Ovary (tissue), 9 donors: ENCODE data around the gene ZSWIM7. TPM values are rescaled to one million over a fixed set of nuclear protein-coding genes. Genes with fewer than 3 reads are reported as not detected.

Experiments
- DNase-seq, 5 donors: peaks; one replicate each; pipeline ENCODE4 v3.0.0-alpha.2; 2019 to 2020
- H3K27ac ChIP-seq, 2 donors: fragments of 200-600 bp; one replicate each; pipeline versions ENCODE4 v1.5.1 to v1.8.0; 2019 to 2022
- H3K27me3 ChIP-seq: fragments of 200-600 bp; one replicate; pipeline ENCODE4 v1.8.0; 2022
- H3K36me3 ChIP-seq: fragments of 200-600 bp; sonication (generic); one replicate; pipeline ENCODE4 v1.5.1; 2019
- H3K4me1 ChIP-seq: one replicate; pipeline ENCODE4 v1.8.1; 2013; ENCODE audit warnings: mild to moderate bottlenecking, moderate library complexity; ENCODE audit not compliant: insufficient read depth
- H3K4me3 ChIP-seq: fragments of 200-600 bp; sonication (generic); one replicate; pipeline ENCODE4 v1.5.1; 2017
- H3K9me3 ChIP-seq, 2 donors: fragments of 200-600 bp in 1 of 2; sonication (generic) in 1 of 2; one replicate each; pipeline versions ENCODE4 v1.5.1 to v1.8.1; 2013 to 2019; ENCODE audit warnings: mild to moderate bottlenecking in 1 of 2, moderate library complexity in 1 of 2
- EP300 ChIP-seq: sonication (generic); formaldehyde crosslinking; IDR thresholded peaks from one replicate; pipeline ENCODE4 v1.6.1; 2017; ENCODE audit warnings: antibody characterized with exemption
- POLR2A ChIP-seq: fragments of 450-650 bp; IDR thresholded peaks from one replicate; pipeline ENCODE4 v1.6.1; 2017; ENCODE audit warnings: antibody characterized with exemption, mild to moderate bottlenecking, moderate library complexity
- whole genome bisulfite sequencing, 3 donors: extraction: QIAGEN DNeasy Blood & Tissue Kit in 1 of 3; methylation state at CpG; one replicate each; pipeline versions ENCODE4 v1.1.5 to v1.1.7; 2013 to 2017; 5-methylcytosine and 5-hydroxymethylcytosine counted together
- intact Hi-C, 4 donors: fragments of 100-400 bp; cut with DNase I; formaldehyde crosslinking; loops; one replicate each; pipeline versions ENCODE4 v1.11.0 to v1.15.1; 2022 to 2023
- polyA plus RNA-seq, 2 donors: library from polyadenylated mRNA; stranded (reverse); fragments of 200-250 nt in 1 of 2; fragments of 350-450 nt in 1 of 2; fragmentation: Illumina TruSeq in 1 of 2; extraction: RNeasy Lipid Tissue Mini Kit (QIAGEN cat#74804) in 1 of 2; gene quantifications; one replicate each; pipeline ENCODE4 v1.2.3, GENCODE V29; 2013 to 2014
- total RNA-seq, 7 donors: library from RNA; depleted of rRNA in 2 of 7; stranded (reverse); fragments of >200 nt in 2 of 7; fragmentation: NEBNext Ultra II Directional in 3 of 7; extraction: Animal tissue kit (Norgen Biotek cat#: 25700) in 3 of 7; gene quantifications; one replicate each; pipeline versions ENCODE4 v1.1.0 to v1.2.4, GENCODE V29; 2016 to 2023
- TF ChIP-seq, protein P1 (sequence below), 3 donors: fragments of 450-650 bp in 2 of 3; fragments of 200-600 bp in 1 of 3; IDR thresholded peaks; one replicate each; pipeline versions ENCODE4 v1.5.1 to v1.8.0; 2016 to 2022; ENCODE audit warnings: antibody characterized with exemption in 3 of 3, mild to moderate bottlenecking in 1 of 3
- donor health status: DM: no; HTN: no; CAD: no; lungs with moderate emphysema.
- donor health status: DM: no; HTN: no; CAD: no.
- donor health status: Bipolar disorder and iron deficiency.
- donor health status: DM: yes; HTN: yes; CAD: no.
- donor health status: DM: no; HTN: no; CAD: no.
- donor health status: DM: yes; HTN: yes; CAD: no.

Gene ZSWIM7
- total and polyA plus RNA-seq, 9 donors, result 14.4 to 62.5 (median 25.7) TPM

DNA sequence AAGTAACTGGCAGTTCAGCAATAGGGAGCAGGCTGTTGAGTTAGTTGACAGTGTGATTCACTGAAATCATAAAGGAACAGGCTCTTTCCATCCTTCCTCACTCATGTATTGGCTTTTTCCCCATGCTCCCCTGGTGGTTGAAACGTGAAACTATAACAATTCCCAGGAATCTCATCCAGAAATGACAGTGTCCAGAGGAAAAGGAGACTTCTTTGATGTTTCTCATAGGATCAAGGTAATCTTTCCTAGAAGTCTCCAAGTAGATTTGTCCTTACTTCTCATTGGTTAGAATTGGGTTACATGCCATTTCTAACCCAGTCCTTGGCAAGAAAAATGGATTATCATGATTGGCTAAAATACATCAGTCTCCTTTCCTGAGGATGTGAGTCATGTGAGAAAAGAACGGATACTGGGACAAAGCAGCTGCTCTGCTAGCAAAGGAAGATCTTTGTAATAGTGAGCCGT is 14.5 kb upstream of the ZSWIM7 start:
- Histone ChIP-seq H3K36me3 (no peaks in the 10 kb centered on the region), H3K4me1 (no peaks in the 10 kb centered on the region), H3K27me3 (no peaks in the 10 kb centered on the region), H3K4me3 (no peak overlapping the region), H3K27ac (no peak overlapping the region), H3K9me3 (no peaks in the 10 kb centered on the region)
- intact Hi-C loops, result no loop called here
- WGBS, 3 donors, result 29 to 38% (median 35%) methylated on average over 3 of the region's 3 CpGs
- no peak for TF ChIP-seq POLR2A
- TF ChIP-seq, protein P1, sequence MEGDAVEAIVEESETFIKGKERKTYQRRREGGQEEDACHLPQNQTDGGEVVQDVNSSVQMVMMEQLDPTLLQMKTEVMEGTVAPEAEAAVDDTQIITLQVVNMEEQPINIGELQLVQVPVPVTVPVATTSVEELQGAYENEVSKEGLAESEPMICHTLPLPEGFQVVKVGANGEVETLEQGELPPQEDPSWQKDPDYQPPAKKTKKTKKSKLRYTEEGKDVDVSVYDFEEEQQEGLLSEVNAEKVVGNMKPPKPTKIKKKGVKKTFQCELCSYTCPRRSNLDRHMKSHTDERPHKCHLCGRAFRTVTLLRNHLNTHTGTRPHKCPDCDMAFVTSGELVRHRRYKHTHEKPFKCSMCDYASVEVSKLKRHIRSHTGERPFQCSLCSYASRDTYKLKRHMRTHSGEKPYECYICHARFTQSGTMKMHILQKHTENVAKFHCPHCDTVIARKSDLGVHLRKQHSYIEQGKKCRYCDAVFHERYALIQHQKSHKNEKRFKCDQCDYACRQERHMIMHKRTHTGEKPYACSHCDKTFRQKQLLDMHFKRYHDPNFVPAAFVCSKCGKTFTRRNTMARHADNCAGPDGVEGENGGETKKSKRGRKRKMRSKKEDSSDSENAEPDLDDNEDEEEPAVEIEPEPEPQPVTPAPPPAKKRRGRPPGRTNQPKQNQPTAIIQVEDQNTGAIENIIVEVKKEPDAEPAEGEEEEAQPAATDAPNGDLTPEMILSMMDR (IDR thresholded peaks at IDR 0.05), result no peak
- TF ChIP-seq EP300, result no peak
- DNase-seq, result no peak

DNA sequence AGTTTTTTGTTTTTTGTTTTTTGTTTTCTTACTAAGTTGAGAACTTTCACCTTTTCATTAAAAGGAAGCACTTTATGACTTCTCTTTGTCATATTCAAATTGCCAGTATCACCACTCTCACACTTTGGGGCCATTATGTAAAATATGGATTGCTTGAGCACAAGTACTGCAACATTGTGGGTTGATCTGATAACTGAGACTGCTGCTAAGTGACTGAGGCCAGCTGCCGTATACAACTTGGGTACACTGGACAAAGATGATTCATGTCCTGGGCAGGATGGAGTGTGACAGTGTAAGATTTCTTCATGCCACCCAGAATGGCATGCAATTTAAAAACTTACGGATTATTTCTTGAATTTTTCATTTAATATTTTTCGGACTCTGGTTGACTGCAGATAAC is 7.9 kb upstream of the ZSWIM7 start:
- Histone ChIP-seq H3K4me3 (no peak overlapping the region), H3K36me3 (no peaks in the 10 kb centered on the region), H3K27me3 (no peaks in the 10 kb centered on the region), H3K4me1 (no peaks in the 10 kb centered on the region), H3K9me3 (no peaks in the 10 kb centered on the region), H3K27ac (no peak overlapping the region)
- DNase-seq, result no peak
- 92 to 96% (median 93%) methylated on average over 3 of the region's 3 CpGs for WGBS, 3 donors
- intact Hi-C loops, result loop anchor here in 1 of 4 donors (10.0 kb wide), 1 partner anchor 207 kb away; the partner anchor contains the start of genes NCOR1 and PIGL
- TF ChIP-seq POLR2A (no peak), EP300 (no peak)
- TF ChIP-seq, protein P1 (IDR thresholded peaks at IDR 0.05), result no peak

DNA sequence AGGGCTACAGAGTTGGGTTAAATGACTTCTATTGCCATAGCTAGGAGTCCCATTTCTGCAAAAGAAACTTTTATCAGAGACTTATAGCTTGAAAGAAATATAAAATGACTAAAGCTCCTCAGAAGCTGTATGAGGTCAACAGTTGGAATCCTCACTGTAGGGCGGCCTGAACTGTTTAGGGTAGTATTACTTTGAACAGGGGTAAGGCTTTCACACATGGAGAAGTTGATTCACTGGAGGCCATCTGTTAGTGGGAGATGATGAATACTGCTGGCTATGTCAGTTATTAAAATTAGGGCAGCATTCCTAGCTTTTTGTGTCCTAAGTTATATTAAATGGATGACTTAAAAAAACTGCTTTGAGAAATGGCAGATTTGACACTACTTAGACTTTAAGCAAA is 6.1 kb upstream of the ZSWIM7 start:
- H3K36me3 ChIP-seq, result no peaks in the 10 kb centered on the region
- intact Hi-C loops, result loop anchor here in 1 of 4 donors (10.0 kb wide), 1 partner anchor 209 kb away; the partner anchor contains the start of genes NCOR1 and PIGL
- H3K27ac ChIP-seq, result no peak overlapping the region
- H3K9me3 ChIP-seq, result no peaks in the 10 kb centered on the region
- peaks cover 8% of the 10 kb centered on the region for H3K4me1 ChIP-seq
- no peaks in the 10 kb centered on the region for H3K27me3 ChIP-seq
- no peak for TF ChIP-seq POLR2A
- TF ChIP-seq, protein P1 (IDR thresholded peaks at IDR 0.05), result no peak
- TF ChIP-seq EP300, result no peak
- 96 to 98% (median 97%) methylated on average over 1 of the region's 1 CpG for WGBS, 3 donors
- no peak overlapping the region for H3K4me3 ChIP-seq
- no peak for DNase-seq

DNA sequence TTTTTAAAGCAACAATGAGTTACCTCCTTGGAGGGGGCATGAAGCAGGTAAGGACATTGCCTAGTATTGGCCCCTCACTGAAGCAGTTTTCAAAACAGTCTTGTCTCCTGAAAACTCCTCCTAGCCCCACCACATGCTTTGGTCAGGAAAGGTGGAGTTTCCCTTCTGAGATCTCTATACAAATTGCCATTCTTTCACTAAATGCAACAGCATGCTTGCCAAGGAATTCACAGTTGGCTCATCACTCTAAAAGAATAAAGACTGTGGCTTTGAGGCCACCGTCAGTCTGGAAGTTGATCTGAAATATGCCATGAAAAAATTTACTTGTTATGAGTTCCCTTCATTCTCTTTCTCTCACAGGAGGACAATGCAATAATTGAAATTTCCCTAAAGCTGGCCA is 4.3 kb upstream of the ZSWIM7 start:
- DNase-seq, result no peak
- H3K36me3 ChIP-seq, result no peaks in the 10 kb centered on the region
- no peak overlapping the region for H3K4me3 ChIP-seq
- H3K9me3 ChIP-seq, result no peaks in the 10 kb centered on the region
- intact Hi-C loops, result loop anchor here in 1 of 4 donors (10.0 kb wide), 1 partner anchor 211 kb away; the partner anchor contains the start of genes NCOR1 and PIGL
- no peak overlapping the region for H3K27ac ChIP-seq
- TF ChIP-seq POLR2A (no peak), EP300 (no peak)
- TF ChIP-seq, protein P1 (IDR thresholded peaks at IDR 0.05), result no peak
- H3K27me3 ChIP-seq, result no peaks in the 10 kb centered on the region
- H3K4me1 ChIP-seq, result peaks cover 10% of the 10 kb centered on the region
- 88 to 91% (median 89%) methylated on average over 1 of the region's 1 CpG for WGBS, 3 donors
